Kidney epithelial cell (primary cell): Measurements from ENCODE around the gene SEMA3E. TPM values are rescaled to one million over a fixed set of nuclear protein-coding genes. Genes with fewer than 3 reads are reported as not detected.

Experiments
- DNase-seq: peaks from one replicate; pipeline ENCODE4 v3.0.0-alpha.2; 2010; ENCODE audit warnings: low read depth
- H3K27me3 ChIP-seq: 2 replicates; pipeline ENCODE4 v1.6.0; 2011; ENCODE audit warnings: low read length; ENCODE audit not compliant: control insufficient read depth, insufficient read depth
- H3K36me3 ChIP-seq: 2 replicates; pipeline ENCODE4 v1.5.1; 2011; ENCODE audit warnings: low read length; ENCODE audit not compliant: control insufficient read depth, insufficient read depth
- H3K4me3 ChIP-seq: 2 replicates; pipeline ENCODE4 v1.5.1; 2011; ENCODE audit warnings: low read depth, mild to moderate bottlenecking, control low read depth, low read length
- CTCF ChIP-seq: IDR thresholded peaks from 2 replicates; pipeline ENCODE4 v1.5.1; 2011; ENCODE audit warnings: mild to moderate bottlenecking, moderate library complexity, low read length, control low read depth, inconsistent platforms; ENCODE audit not compliant: insufficient read depth, poor library complexity, severe bottlenecking
- total RNA-seq: library from RNA; depleted of rRNA; stranded (reverse); fragments of >200 nt; gene quantifications from 2 replicates; pipeline ENCODE4 v1.2.3, GENCODE V29; 2015

The SEMA3E gene
- total RNA-seq, 1 donor from 2014 or later, result not detected

GRCh38 chr7:83646027-83646426 is 2.9 kb downstream of the SEMA3E start:
- TF ChIP-seq CTCF, result no peak
- Histone ChIP-seq H3K4me3 (no peak overlapping the region), H3K27me3 (no peaks in the 10 kb centered on the region), H3K36me3 (no peaks in the 10 kb centered on the region)
- no peak for DNase-seq

GRCh38 chr7:83643739-83644138 is 5.2 kb downstream of the SEMA3E start:
- no peak for DNase-seq
- no peaks in the 10 kb centered on the region for H3K36me3 ChIP-seq
- no peak overlapping the region for H3K4me3 ChIP-seq
- no peaks in the 10 kb centered on the region for H3K27me3 ChIP-seq
- TF ChIP-seq CTCF, result no peak

- Histone ChIP-seq H3K4me3 (no peak overlapping the region), H3K27me3 (no peaks in the 10 kb centered on the region), H3K36me3 (no peaks in the 10 kb centered on the region)
- DNase-seq, result no peak
- TF ChIP-seq CTCF, result no peak
Observed at GRCh38 chr7:83643012-83643411, 5.9 kb downstream of the SEMA3E start.

GRCh38 chr7:83640731-83641537 is 8.0 kb downstream of the SEMA3E start:
- TF ChIP-seq CTCF, result no peak

GRCh38 chr7:83640240-83640639 is 8.7 kb downstream of the SEMA3E start:
- Histone ChIP-seq H3K4me3 (no peak overlapping the region), H3K36me3 (no peaks in the 10 kb centered on the region), H3K27me3 (no peaks in the 10 kb centered on the region)
- no peak for DNase-seq
- TF ChIP-seq CTCF, result no peak

More at GRCh38 chr7:83640731-83641537, 8.0 kb downstream of the SEMA3E start:
- Histone ChIP-seq H3K27me3 (no peaks in the 10 kb centered on the region), H3K36me3 (no peaks in the 10 kb centered on the region), H3K4me3 (no peak overlapping the region)
- DNase-seq, result no peak

GRCh38 chr7:83633516-83633915 is 15.4 kb downstream of the SEMA3E start:
- Histone ChIP-seq H3K36me3 (no peaks in the 10 kb centered on the region), H3K27me3 (no peaks in the 10 kb centered on the region), H3K4me3 (no peak overlapping the region)
- DNase-seq, result no peak
- no peak for TF ChIP-seq CTCF
